Measurements from ENCODE around the gene ARID1B. TPM values are rescaled to one million over a fixed set of nuclear protein-coding genes. Genes with fewer than 3 reads are reported as not detected.

Gene ARID1B
- total and polyA plus RNA-seq, 2 of the 4 experiments (the other 2 are of a cell fraction), result 14.5 to 20.1 TPM

GRCh38 chr6:156729248-156729647, 47.9 kb upstream of the ARID1B start:
- Histone ChIP-seq H3K4ac (ENCODE audit: low read depth, low read length) (no peak overlapping the region), H4K8ac (ENCODE audit: low read depth in 2 of 2, low read length in 2 of 2) (no peak overlapping the region), H4K91ac (ENCODE audit: insufficient read depth, low read depth, low read length) (no peak overlapping the region), H3K9me1 (ENCODE audit: insufficient read depth, low read length) (no peaks in the 10 kb centered on the region), H2AK5ac (ENCODE audit: low read depth, low read length) (no peak overlapping the region), H3K23ac (ENCODE audit: low read depth, low read length) (no peak overlapping the region), H3K4me3 (ENCODE audit: insufficient read depth, low read depth, low read length) (no peak overlapping the region), H3K79me1 (ENCODE audit: low read depth in 1 of 2, low read length in 2 of 2) (no peaks in the 10 kb centered on the region), H3K27me3 (ENCODE audit: control insufficient read depth, insufficient read depth, low read length) (peaks cover 2% of the 10 kb centered on the region; the same call in 1 of the 2 replicates), H4K5ac (ENCODE audit: low read depth, low read length) (no peak overlapping the region), H2BK5ac (ENCODE audit: low read depth, low read length, poor library complexity, severe bottlenecking) (no peak overlapping the region), H3K9me3 (ENCODE audit: control insufficient read depth, insufficient read depth, low read length) (peaks cover 2% of the 10 kb centered on the region; the same call in 1 of the 2 replicates), H4K20me1 (ENCODE audit: insufficient read depth, low read length) (no peaks in the 10 kb centered on the region), H3K18ac (ENCODE audit: low read depth, low read length) (no peak overlapping the region), H2BK120ac (ENCODE audit: low read depth, low read length) (no peak overlapping the region), H2AK9ac (replicated peaks; ENCODE audit: low read depth, low read length, poor library complexity) (no peak overlapping the region), H2AFZ (replicated peaks; ENCODE audit: low read length, poor library complexity) (no peak overlapping the region), H3K4me1 (ENCODE audit: control insufficient read depth, insufficient read depth, low read length) (no peaks in the 10 kb centered on the region), H2BK15ac (ENCODE audit: low read depth, low read length) (no peak overlapping the region), H2BK20ac (ENCODE audit: low read depth, low read length) (no peak overlapping the region), H3K56ac (ENCODE audit: extremely low read depth, insufficient read depth, low read length) (no peak overlapping the region), H3K4me2 (ENCODE audit: low read depth, low read length) (no peak overlapping the region), H3K27ac (ENCODE audit: insufficient read depth, low read length) (no peak overlapping the region), H3K14ac (replicated peaks; ENCODE audit: low read depth, low read length) (no peak overlapping the region), H3K9ac (ENCODE audit: low read depth, low read length) (no peak overlapping the region), H3K36me3 (ENCODE audit: control insufficient read depth, insufficient read depth, low read length) (no peaks in the 10 kb centered on the region)
- in situ Hi-C loops (cut with MboI; ENCODE audit: low sequenced_read_pairs) (no loop called here), dilution Hi-C loops (cut with HindIII; ENCODE audit: low sequenced_read_pairs, unreplicated experiment) (no loop called here), intact Hi-C loops (cut with micrococcal nuclease) (no loop called here)
- no CpG with 5 or more reads among the region's 2 CpGs for WGBS, 2 experiments (ENCODE audit: extremely low coverage in 2 of 2, insufficient read length in 1 of 2)
- no TSS peak for BruUV-seq (replicated peaks)
- ChIA-PET POLR2A (ENCODE audit: unreplicated experiment) (no interaction called here), CTCF (interaction anchor here (0.5 to 1.0 kb wide), 2 partner anchors 9 to 32 kb away, joined by 3 to 4 read pairs; no protein-coding TSS in a partner anchor)
- TF ChIP-seq NFE2L2 (IDR thresholded peaks at IDR 0.05; ENCODE audit: low read depth, low read length) (no peak), CHD1 (IDR thresholded peaks at IDR 0.05; ENCODE audit: low read depth, low read length) (no peak), SMC3 (IDR thresholded peaks at IDR 0.05; ENCODE audit: low read depth, low read length) (no peak), CEBPB (IDR thresholded peaks at IDR 0.05; ENCODE audit: low read depth, low read length) (no peak), MAFK (IDR thresholded peaks at IDR 0.05; ENCODE audit: low read depth, low read length) (no peak), RFX5 (IDR thresholded peaks at IDR 0.05; ENCODE audit: low read depth, low read length) (no peak), MAZ (IDR thresholded peaks at IDR 0.05; ENCODE audit: borderline replicate concordance, low read depth, low read length) (no peak), FOS (IDR thresholded peaks at IDR 0.05; ENCODE audit: low read depth, low read length) (no peak), BHLHE40 (IDR thresholded peaks at IDR 0.05; ENCODE audit: low read depth, low read length) (no peak), RCOR1 (IDR thresholded peaks at IDR 0.05; ENCODE audit: insufficient replicate concordance, low read length) (no peak), POLR2A (IDR thresholded peaks at IDR 0.05; ENCODE audit: low read depth, low read length) (no peak), USF2 (IDR thresholded peaks at IDR 0.05; ENCODE audit: low read depth, low read length) (no peak), CTCF (conservative IDR thresholded peaks at IDR 0.05; ENCODE audit: low read depth, low read length) (no peak), ELK1 (IDR thresholded peaks at IDR 0.05; ENCODE audit: borderline replicate concordance, low read depth, low read length) (no peak)
- DNase-seq (peak; percentile 68), ATAC-seq (ENCODE audit: low read depth) (peak; percentile 37; the same call in 1 of the 2 replicates)

Data from IMR-90 (cell line).